ACC112 (cell line): ENCODE data around the gene CHMP1A.

Experiments
- H2AFZ ChIP-seq: fragments of 200-600 bp; sonication (generic); one replicate; pipeline ENCODE4 v1.6.0; 2017; ENCODE audit warnings: antibody characterized with exemption, low read length; ENCODE audit not compliant: unreplicated experiment
- H3K27ac ChIP-seq: fragments of 200-600 bp; sonication (generic); 2 replicates; pipeline ENCODE4 v1.5.1; 2014; ENCODE audit warnings: low read depth, mild to moderate bottlenecking, antibody characterized with exemption, low read length, moderate library complexity
- H3K27me3 ChIP-seq: fragments of 200-600 bp; sonication (generic); 2 replicates; pipeline ENCODE4 v1.6.1; 2014; ENCODE audit warnings: mild to moderate bottlenecking, antibody characterized with exemption, low read length, moderate library complexity, mixed read lengths; ENCODE audit not compliant: insufficient read depth
- H3K36me3 ChIP-seq: fragments of 200-600 bp; sonication (generic); 2 replicates; pipeline ENCODE4 v1.6.1; 2016; ENCODE audit warnings: mild to moderate bottlenecking, antibody characterized with exemption, low read length, moderate library complexity, mixed read lengths; ENCODE audit not compliant: insufficient read depth
- H3K4me1 ChIP-seq: fragments of 200-600 bp; sonication (generic); one replicate; pipeline ENCODE4 v1.6.1; 2016; ENCODE audit warnings: low read length, mixed read lengths; ENCODE audit not compliant: insufficient read depth, unreplicated experiment, control insufficient read depth
- H3K4me3 ChIP-seq: fragments of 200-600 bp; sonication (generic); 2 replicates; pipeline ENCODE4 v1.5.1; 2014; ENCODE audit warnings: mild to moderate bottlenecking, low read depth, low read length
- H3K79me2 ChIP-seq: fragments of 200-600 bp; sonication (generic); one replicate; pipeline ENCODE4 v1.6.0; 2016; ENCODE audit warnings: low read length; ENCODE audit not compliant: control insufficient read depth, unreplicated experiment, insufficient read depth

CHMP1A gene

DNA sequence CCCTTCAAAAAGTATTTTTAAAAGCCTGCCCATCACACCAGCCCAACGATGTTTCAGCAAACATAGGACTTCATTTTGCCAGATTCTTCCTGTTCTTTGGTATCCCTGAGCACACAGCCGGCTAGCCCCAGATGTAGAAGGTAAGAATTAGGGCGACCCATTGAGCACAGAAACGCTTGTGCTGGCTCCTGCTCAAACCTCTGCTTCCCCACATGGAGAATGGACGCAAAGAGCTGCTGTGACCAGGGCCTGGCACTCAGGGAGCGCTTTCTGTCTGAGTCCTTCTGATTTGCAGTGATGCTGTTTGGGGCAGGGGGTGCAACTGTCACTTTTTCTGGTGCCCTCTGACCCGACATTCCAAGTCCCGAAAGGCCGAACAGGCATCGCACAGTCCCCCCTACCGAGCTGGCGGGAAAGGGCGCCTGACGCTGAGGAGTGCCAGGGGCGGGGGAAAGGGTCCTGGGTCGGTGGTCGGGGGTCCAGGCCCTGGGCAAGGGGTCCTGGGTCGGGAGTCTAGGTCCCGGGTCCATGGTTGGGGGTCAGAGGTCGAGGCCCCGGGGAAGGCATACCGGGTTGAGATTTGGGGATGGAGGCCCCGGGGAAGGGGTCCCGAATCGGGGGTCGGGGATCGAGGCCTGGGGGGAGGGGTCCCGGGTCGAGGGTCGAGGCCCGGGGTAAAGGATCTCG lies 930 bp downstream of the CHMP1A start:
- peaks cover 6% of the 10 kb centered on the region for H3K4me1 ChIP-seq
- H3K27ac ChIP-seq, result peak overlapping the region; percentile 73; the same call in 1 of the 2 replicates
- peak overlapping the region; percentile 98 for H3K4me3 ChIP-seq
- peaks cover 68% of the 10 kb centered on the region for H3K79me2 ChIP-seq
- peaks cover 6% of the 10 kb centered on the region; the same call in 1 of the 2 replicates for H3K36me3 ChIP-seq
- H2AFZ ChIP-seq, result no peak overlapping the region
- no peaks in the 10 kb centered on the region for H3K27me3 ChIP-seq

DNA sequence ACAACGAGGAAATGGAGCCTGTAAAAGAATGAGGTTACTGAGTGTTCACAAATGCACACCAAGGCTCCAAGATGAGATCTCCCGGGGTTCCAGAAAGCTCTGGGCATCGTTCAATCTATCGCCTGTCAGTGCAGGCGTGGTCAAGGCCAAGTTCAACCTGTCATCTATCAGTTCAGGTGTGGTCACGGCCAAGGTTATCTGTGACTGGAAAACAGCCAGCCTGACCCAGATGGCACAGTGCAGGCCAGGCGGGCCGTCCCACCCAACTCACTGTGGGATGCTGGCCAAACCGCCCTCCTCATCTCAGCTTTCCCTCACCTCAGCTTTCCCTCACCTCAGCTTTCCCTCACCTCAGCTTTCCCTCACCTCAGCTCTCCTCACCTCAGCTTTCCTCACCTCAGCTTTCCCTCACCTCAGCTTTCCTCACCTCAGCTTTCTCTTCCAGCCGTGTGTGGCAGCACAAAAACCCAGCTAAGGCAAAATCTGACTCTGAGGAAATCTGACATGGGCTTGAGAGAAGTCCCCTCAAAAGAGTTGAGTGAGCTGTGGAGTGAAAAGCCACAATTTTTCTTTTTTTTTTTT lies 2.4 kb downstream of the CHMP1A start:
- peaks cover 6% of the 10 kb centered on the region for H3K4me1 ChIP-seq
- peaks cover 2% of the 10 kb centered on the region; the same call in 1 of the 2 replicates for H3K36me3 ChIP-seq
- H3K79me2 ChIP-seq, result peaks cover 69% of the 10 kb centered on the region
- H2AFZ ChIP-seq, result no peak overlapping the region
- no peaks in the 10 kb centered on the region for H3K27me3 ChIP-seq
- no peak overlapping the region for H3K4me3 ChIP-seq
- no peak overlapping the region for H3K27ac ChIP-seq

DNA sequence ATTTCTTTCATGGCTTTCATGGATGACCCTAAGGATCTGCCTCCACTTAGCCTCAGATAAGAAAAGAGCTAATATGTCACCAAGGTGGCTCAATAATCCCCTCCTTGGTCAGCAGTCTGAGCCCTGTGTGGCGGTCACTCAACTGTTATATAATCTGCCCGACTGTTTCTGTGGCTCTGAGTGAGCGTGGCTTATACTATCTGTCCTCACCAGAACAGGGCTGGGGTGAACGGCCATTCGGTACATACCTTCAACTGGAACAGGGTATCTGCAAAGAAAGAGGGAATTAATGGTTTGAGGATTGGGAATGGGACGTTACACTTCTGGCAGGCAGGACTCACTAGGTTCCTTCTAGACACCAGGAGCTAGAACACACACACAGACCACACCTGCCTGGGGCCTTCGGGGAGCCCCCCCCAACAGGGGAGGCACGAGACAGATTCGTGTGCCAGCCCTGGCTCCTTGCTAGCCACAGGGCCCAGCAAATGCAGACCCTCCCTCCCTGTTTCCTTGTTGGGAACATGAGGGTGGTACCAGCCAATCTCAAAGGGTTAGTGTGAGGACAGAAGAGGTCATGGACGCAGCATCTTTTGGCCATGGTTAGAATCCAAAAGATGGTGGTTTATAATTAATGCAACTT lies 3.7 kb downstream of the CHMP1A start:
- Histone ChIP-seq H3K79me2 (peaks cover 56% of the 10 kb centered on the region), H3K36me3 (peaks cover 2% of the 10 kb centered on the region; the same call in 1 of the 2 replicates), H2AFZ (no peak overlapping the region), H3K27me3 (no peaks in the 10 kb centered on the region), H3K4me3 (no peak overlapping the region), H3K27ac (no peak overlapping the region), H3K4me1 (peaks cover 6% of the 10 kb centered on the region)

DNA sequence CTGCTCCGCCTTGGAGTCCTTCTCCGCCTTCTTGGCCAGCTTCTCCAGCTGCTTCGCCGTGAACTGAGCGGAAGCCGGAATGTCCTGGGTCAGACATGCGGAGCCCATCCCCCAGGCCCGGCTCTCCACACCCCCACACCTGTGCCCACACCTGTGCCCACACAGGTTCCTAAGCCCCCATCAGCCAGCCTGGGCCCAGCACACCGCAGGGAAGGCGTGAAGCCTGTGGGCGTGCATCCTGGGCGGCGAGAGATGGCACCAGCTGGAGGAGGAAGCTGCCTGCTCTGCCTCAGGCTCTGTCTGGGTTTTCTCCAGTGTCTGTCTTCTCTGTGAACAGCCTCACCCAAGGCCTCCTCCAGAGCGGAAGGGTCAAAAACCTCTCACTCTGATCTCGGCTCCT lies 5.9 kb downstream of the CHMP1A start:
- Histone ChIP-seq H3K4me1 (peaks cover 5% of the 10 kb centered on the region), H3K4me3 (no peak overlapping the region), H2AFZ (no peak overlapping the region), H3K27ac (no peak overlapping the region), H3K36me3 (peaks cover 8% of the 10 kb centered on the region; the same call in 1 of the 2 replicates), H3K27me3 (no peaks in the 10 kb centered on the region), H3K79me2 (peaks cover 38% of the 10 kb centered on the region)

DNA sequence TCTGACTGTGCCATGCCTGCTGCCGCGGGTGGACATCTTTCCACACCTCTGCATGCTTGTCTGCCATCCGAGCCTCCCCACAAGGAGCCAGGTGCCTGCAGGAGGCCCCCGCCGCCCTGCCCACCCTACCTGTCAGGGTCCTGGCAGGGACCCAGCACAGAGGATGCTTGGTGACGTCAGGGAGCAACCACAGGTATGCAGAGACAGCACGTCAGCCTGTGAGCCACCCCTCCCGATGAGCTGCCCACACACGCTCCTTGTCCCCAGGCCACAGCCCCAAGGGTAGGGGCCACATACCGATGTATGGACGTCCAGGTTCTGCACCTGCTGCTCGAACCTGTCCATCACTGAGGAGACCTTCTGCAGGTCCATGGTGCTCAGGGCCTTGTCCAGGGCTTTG lies 10.6 kb downstream of the CHMP1A start:
- Histone ChIP-seq H3K36me3 (peaks cover 8% of the 10 kb centered on the region; the same call in 1 of the 2 replicates), H2AFZ (no peak overlapping the region), H3K4me1 (no peaks in the 10 kb centered on the region), H3K27me3 (no peaks in the 10 kb centered on the region), H3K4me3 (no peak overlapping the region), H3K27ac (no peak overlapping the region), H3K79me2 (peaks cover 8% of the 10 kb centered on the region)

DNA sequence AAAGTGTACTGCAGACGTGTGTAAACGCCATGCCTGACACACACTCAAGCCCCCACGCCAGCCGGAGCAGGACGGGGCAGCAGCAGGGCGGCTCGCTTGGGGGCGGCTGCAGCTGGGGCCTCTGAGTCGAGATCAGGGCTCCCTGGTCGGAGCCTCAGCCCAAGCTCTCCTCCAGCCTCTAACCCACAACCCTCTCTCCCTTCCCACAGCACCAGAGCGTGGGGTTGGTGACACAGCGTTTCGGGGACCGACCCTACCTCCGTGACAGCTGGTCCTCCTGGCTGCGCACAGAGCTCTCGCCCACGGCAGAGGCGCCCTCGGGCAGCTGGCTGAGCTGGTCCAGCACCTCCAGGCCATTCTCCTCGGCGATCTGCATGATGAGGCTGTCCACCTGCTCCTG lies 11.2 kb downstream of the CHMP1A start:
- H3K4me3 ChIP-seq, result no peak overlapping the region
- H3K27ac ChIP-seq, result no peak overlapping the region
- H3K27me3 ChIP-seq, result no peaks in the 10 kb centered on the region
- H3K4me1 ChIP-seq, result peaks cover 4% of the 10 kb centered on the region
- no peak overlapping the region for H2AFZ ChIP-seq
- H3K79me2 ChIP-seq, result peaks cover 4% of the 10 kb centered on the region
- H3K36me3 ChIP-seq, result peaks cover 8% of the 10 kb centered on the region; the same call in 1 of the 2 replicates

DNA sequence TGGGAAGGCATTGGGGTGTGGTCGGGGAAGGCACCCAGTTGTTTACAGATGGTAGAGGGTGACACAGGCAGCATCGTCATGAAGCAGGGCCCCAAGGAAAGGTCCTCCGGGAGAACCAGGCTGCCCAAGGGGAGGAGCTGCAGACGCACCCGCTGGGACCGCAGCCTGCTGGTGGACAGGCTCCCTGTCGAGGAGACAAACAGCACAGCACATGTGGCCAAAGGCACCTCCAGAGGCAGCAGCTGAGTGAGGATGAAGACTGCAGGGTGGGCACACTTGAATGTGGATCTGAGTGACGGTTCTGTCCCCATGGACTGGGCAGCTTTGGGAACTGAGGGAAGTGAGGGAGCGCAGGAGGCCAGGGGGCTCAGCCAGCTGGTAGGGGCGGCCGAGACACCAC lies 12.4 kb downstream of the CHMP1A start:
- H3K4me1 ChIP-seq, result peaks cover 4% of the 10 kb centered on the region
- no peak overlapping the region for H3K27ac ChIP-seq
- no peaks in the 10 kb centered on the region for H3K79me2 ChIP-seq
- peaks cover 6% of the 10 kb centered on the region; the same call in 1 of the 2 replicates for H3K36me3 ChIP-seq
- no peak overlapping the region for H2AFZ ChIP-seq
- H3K27me3 ChIP-seq, result no peaks in the 10 kb centered on the region
- H3K4me3 ChIP-seq, result no peak overlapping the region

DNA sequence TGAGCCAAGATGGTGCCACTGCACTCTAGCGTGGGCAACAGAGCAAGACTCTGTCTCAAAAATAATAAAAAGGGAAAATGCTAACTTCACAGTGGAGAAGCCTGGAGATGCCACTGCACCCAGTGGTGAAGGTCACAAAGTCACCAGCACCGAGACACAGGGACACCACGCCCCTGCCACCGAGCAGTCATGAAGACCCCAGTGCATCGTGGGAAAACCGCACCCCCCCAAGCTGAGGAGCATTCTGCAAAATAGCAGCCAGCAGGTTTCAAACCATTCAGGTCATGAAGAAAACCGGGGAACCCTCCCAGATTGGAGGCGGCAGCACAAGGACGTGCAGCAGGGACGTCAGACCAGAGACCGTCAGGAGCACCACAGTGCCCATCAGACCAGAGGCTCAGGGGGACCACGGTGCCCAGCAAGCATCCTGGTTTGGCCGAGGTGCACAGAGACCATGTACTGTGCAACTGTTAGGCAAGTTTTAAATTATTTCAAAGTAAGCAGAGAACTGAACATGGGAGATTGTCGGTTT lies 13.7 kb downstream of the CHMP1A start:
- Histone ChIP-seq H3K4me1 (peaks cover 4% of the 10 kb centered on the region), H3K4me3 (no peak overlapping the region), H3K36me3 (peaks cover 6% of the 10 kb centered on the region; the same call in 1 of the 2 replicates), H3K79me2 (no peaks in the 10 kb centered on the region), H2AFZ (no peak overlapping the region), H3K27me3 (no peaks in the 10 kb centered on the region), H3K27ac (no peak overlapping the region)

DNA sequence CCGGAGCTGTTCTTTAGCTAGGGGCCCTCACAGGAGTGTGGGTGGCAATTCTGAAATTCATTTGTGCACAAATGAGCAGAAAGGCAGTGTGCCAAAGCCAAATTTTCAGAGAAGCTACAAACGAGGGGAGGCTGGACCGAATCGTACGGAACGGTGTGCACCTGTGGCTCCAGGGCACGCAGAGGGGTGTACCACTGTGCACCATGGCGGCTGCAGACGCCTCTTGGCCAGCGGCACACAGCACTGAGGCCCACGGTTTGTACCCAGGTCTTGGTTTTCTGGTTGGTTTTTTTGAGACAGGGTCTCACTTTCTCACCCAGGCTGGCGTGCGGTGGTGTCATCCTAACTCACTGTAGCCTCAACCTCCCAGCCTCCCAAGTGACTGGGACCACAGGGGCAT lies 14.9 kb downstream of the CHMP1A start:
- no peaks in the 10 kb centered on the region for H3K79me2 ChIP-seq

DNA sequence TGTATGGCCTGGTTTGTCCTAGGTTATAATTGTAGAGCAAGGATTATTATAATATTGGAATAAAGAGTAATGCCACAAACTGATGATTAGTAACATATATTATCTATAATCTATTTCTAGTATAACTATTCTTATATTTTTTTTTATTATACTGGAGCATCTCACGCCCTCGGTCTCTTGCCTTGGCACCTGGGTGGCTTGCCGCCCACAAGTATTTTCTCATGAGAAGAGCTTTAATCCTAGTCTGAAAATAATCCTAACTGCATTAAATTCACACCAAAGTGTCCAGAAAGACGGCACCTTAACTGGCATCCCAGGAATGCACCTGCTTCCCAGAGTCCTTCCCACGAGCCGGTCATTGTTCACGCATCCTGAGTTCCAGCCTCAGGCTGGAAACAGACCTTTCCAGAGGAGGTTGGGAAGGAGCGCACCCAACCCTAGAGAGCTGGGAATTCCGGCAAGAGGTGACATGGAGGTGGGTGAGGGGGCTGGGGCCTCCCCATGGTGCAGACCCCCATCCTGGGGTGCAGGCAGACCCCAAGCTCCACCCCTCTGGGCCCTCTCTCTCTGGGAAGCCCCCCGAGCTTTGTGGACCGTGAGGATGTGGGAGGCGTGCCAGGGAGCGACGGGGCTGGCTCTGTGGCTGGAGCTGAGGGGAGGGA lies 15.9 kb downstream of the CHMP1A start:
- H2AFZ ChIP-seq, result no peak overlapping the region
- H3K36me3 ChIP-seq, result no peaks in the 10 kb centered on the region
- H3K27ac ChIP-seq, result no peak overlapping the region
- H3K4me3 ChIP-seq, result no peak overlapping the region
- no peaks in the 10 kb centered on the region for H3K79me2 ChIP-seq
- H3K4me1 ChIP-seq, result peaks cover 4% of the 10 kb centered on the region
- H3K27me3 ChIP-seq, result no peaks in the 10 kb centered on the region

More for the DNA sequence above, 14.9 kb downstream of the CHMP1A start:
- Histone ChIP-seq H3K4me1 (peaks cover 4% of the 10 kb centered on the region), H2AFZ (no peak overlapping the region), H3K4me3 (no peak overlapping the region), H3K27me3 (no peaks in the 10 kb centered on the region), H3K27ac (no peak overlapping the region), H3K36me3 (peaks cover 6% of the 10 kb centered on the region; the same call in 1 of the 2 replicates)
